ENCODE results near the gene RPP25L. TPM values are rescaled to one million over a fixed set of nuclear protein-coding genes. Genes with fewer than 3 reads are reported as not detected.
"Not testable (repeated sequence)": the region's sequence is repeated elsewhere in the genome, so short reads cannot be mapped to it uniquely, and the experiment has no call there.

RPP25L gene
- total RNA-seq, 1 donor from 2014 or later = 24.5 TPM

DNA sequence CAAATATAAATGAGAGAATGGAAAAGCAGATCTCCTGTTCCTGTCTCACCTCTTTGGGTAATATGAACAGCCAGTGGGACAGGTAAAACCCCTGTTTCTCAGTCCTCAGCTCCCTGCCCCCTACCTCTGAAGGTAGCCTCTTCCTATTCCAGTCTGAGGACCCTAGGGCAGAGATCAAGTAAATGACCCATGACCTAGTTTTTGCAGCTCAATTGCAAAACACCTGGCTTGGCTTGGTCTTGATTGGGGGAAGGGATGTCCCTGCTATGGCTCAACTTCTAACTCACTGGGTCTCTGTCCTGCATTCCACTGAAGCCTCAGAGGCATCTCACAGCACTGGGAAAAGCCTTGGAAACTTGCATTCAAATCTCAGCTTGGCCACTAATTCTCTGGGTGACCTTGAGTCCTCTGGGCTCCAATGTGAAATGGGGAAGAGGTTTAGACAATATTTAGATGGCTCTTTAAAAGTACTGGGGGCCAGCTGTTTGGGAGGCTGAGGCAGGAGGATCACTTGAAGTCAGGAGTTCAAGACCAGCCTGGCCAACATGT lies 32.9 kb upstream of the RPP25L start:
- no peak for TF ChIP-seq CTCF (IDR thresholded peaks at IDR 0.05; ENCODE audit: unreplicated experiment)
- H3K36me3 Mint-ChIP-seq = peaks cover 6% of the 10 kb centered on the region
- H3K9me3 Mint-ChIP-seq = no peaks in the 10 kb centered on the region
- H3K4me3 Mint-ChIP-seq = no peak overlapping the region
- H3K27ac Mint-ChIP-seq = no peak overlapping the region
- peaks cover 23% of the 10 kb centered on the region for H3K4me1 Mint-ChIP-seq
- H3K27me3 Mint-ChIP-seq (ENCODE audit: low read depth) = no peaks in the 10 kb centered on the region
- DNase-seq (ENCODE audit: low spot score in 2 of 2, unreplicated experiment in 2 of 2) = no peak

GRCh38 chr9:34642679-34643078 lies 30.8 kb upstream of the RPP25L start:
- DNase-seq (ENCODE audit: low spot score in 2 of 2, unreplicated experiment in 2 of 2) = no peak
- Mint-ChIP-seq H3K27me3 (ENCODE audit: low read depth) (no peaks in the 10 kb centered on the region), H3K4me3 (no peak overlapping the region), H3K4me1 (peaks cover 28% of the 10 kb centered on the region), H3K9me3 (no peaks in the 10 kb centered on the region), H3K36me3 (no peaks in the 10 kb centered on the region), H3K27ac (no peak overlapping the region)
- TF ChIP-seq CTCF (IDR thresholded peaks at IDR 0.05; ENCODE audit: unreplicated experiment) = no peak

- not testable (repeated sequence) for H3K4me3 Mint-ChIP-seq; DNase-seq (ENCODE audit: low spot score in 2 of 2, unreplicated experiment in 2 of 2); H3K27ac Mint-ChIP-seq; H3K27me3 Mint-ChIP-seq (ENCODE audit: low read depth); H3K9me3 Mint-ChIP-seq; H3K36me3 Mint-ChIP-seq
- peaks cover 26% of the 10 kb centered on the region for H3K4me1 Mint-ChIP-seq
Measured at GRCh38 chr9:34639322-34639721, 27.4 kb upstream of the RPP25L start.

DNA sequence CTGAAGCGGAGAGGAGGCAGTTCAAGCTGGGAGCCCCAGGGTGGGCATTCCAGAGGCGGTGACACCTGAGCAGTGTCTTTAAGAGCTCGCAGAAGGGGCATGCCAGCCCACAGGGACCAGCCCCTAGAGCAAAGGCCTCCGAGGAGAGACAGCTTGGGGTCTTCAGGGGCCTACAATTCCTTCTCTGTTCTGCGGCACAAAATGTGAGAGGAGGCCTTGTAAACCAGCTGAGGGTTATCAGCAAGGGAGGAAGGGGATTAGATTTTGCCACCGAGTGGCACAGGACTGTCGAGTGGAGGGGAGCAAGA lies 26.2 kb upstream of the RPP25L start:
- no peak for TF ChIP-seq CTCF (IDR thresholded peaks at IDR 0.05; ENCODE audit: unreplicated experiment)
- Mint-ChIP-seq H3K36me3 (peaks cover 2% of the 10 kb centered on the region), H3K4me1 (peaks cover 26% of the 10 kb centered on the region), H3K27me3 (ENCODE audit: low read depth) (no peaks in the 10 kb centered on the region), H3K4me3 (peak overlapping the region; percentile 78), H3K9me3 (no peaks in the 10 kb centered on the region), H3K27ac (peak overlapping the region; percentile 78)
- DNase-seq (ENCODE audit: low spot score in 2 of 2, unreplicated experiment in 2 of 2) = no peak

DNA sequence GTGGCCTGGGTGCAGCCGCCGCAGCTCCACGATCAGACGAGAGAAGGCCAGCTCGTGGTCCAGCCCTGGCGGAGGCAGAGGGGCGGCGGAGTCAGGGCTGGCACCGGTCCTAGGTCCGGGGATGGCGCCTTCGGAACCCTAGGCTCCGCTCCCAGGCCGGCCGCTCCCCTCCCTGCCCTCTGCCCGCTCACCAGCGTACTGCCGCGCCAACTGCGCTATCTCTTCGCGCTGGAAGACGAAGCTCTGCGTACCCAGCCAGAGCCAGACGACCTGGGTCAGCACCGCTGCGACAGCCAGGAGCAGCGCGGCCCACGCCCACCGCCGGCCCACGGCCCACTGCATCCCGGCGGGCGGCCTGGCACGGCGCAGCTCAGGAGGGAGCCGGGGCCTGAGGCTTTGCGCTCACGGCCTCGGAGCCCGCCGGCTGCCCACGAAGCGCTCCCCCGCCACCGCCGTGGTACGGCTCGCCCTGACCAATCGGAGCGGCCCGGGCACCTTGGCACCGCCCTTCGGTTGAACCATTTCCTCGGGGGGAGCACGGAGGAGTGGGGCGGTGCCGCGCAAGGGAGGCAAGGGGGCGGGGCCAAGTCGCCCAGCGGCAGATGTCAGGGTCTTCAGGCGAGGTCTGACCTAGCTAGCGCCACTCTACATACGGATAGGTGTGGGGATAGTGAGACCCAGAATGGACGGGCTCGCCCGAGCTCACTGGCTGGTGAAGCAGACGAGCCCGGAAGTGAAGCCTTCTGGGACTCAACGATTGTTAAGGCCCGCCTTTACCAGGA lies 25.6 kb upstream of the RPP25L start, which contains the start of gene SIGMAR1:
Gene SIGMAR1, minus strand, starts transcription at position 432 of the 782 bp plus-strand sequence. Its CDS starts 90 bp downstream, at position 342.
- Mint-ChIP-seq H3K4me1 (peaks cover 24% of the 10 kb centered on the region), H3K27ac (peak within 1 kb of the TSS; percentile 78), H3K4me3 (peak within 1 kb of the TSS; percentile 78), H3K9me3 (no peaks in the 10 kb centered on the region), H3K36me3 (peaks cover 2% of the 10 kb centered on the region), H3K27me3 (ENCODE audit: low read depth) (peaks cover 3% of the 10 kb centered on the region)
- TF ChIP-seq CTCF (IDR thresholded peaks at IDR 0.05; ENCODE audit: unreplicated experiment) = no peak
- peak; percentile 79 to 88 for DNase-seq (ENCODE audit: low spot score in 2 of 2, unreplicated experiment in 2 of 2)

GRCh38 chr9:34636791-34637355 lies 25.0 kb upstream of the RPP25L start:
- peak overlapping the region; percentile 78 for H3K4me3 Mint-ChIP-seq
- no peak for DNase-seq (ENCODE audit: low spot score in 2 of 2, unreplicated experiment in 2 of 2)
- H3K9me3 Mint-ChIP-seq = no peaks in the 10 kb centered on the region
- TF ChIP-seq CTCF (IDR thresholded peaks at IDR 0.05; ENCODE audit: unreplicated experiment) = no peak
- peaks cover 10% of the 10 kb centered on the region for H3K27me3 Mint-ChIP-seq (ENCODE audit: low read depth)
- H3K27ac Mint-ChIP-seq = peak overlapping the region; percentile 67
- H3K4me1 Mint-ChIP-seq = peaks cover 24% of the 10 kb centered on the region
- H3K36me3 Mint-ChIP-seq = peaks cover 2% of the 10 kb centered on the region

Measured in mesothelial cell of epicardium (in vitro differentiated cells).